Neuronal stem cell (in vitro differentiated cells): ENCODE results near the gene RPL18.

Source experiments
- DNase-seq: peaks from one replicate; pipeline ENCODE4 v3.0.0-alpha.2; 2013; ENCODE audit warnings: low spot score
- H2AFZ ChIP-seq: one replicate; pipeline ENCODE4 v1.6.1; 2013; ENCODE audit warnings: mild to moderate bottlenecking, low read length, inconsistent platforms
- H2AK5ac ChIP-seq: 2 replicates; pipeline ENCODE4 v1.6.1; 2013; ENCODE audit warnings: low read depth, mild to moderate bottlenecking, inconsistent platforms, low read length, moderate library complexity, mixed read lengths
- H2BK120ac ChIP-seq: 2 replicates; pipeline ENCODE4 v1.6.1; 2013; ENCODE audit warnings: low read depth, mild to moderate bottlenecking, inconsistent platforms, low read length, moderate library complexity, mixed read lengths
- H2BK12ac ChIP-seq: one replicate; pipeline ENCODE4 v1.6.1; 2013; ENCODE audit warnings: low read length, inconsistent platforms
- H2BK15ac ChIP-seq: 2 replicates; pipeline ENCODE4 v1.6.1; 2013; ENCODE audit warnings: mild to moderate bottlenecking, low read length, inconsistent platforms, mixed read lengths
- H2BK5ac ChIP-seq: one replicate; pipeline ENCODE4 v1.6.1; 2013; ENCODE audit warnings: inconsistent platforms, mild to moderate bottlenecking, low read length, moderate library complexity
- H3K14ac ChIP-seq: one replicate; pipeline ENCODE4 v1.6.1; 2013; ENCODE audit warnings: low read length, inconsistent platforms
- H3K18ac ChIP-seq: 2 replicates; pipeline ENCODE4 v1.6.1; 2013; ENCODE audit warnings: low read length, inconsistent platforms
- H3K23ac ChIP-seq: 2 replicates; pipeline ENCODE4 v1.6.1; 2013; ENCODE audit warnings: low read depth, mild to moderate bottlenecking, mixed read lengths, low read length, inconsistent platforms; ENCODE audit not compliant: poor library complexity
- H3K27ac ChIP-seq: replicated peaks from 3 replicates; pipeline ENCODE4 v1.5.1; 2013; ENCODE audit warnings: low read length, inconsistent platforms
- H3K27me3 ChIP-seq, 3 experiments: 2 replicates each; pipeline ENCODE4 v1.6.1; 2013; ENCODE audit warnings: low read length in 3 of 3, mild to moderate bottlenecking in 2 of 3, inconsistent platforms in 1 of 3, low read depth in 1 of 3, mixed read lengths in 1 of 3, moderate library complexity in 1 of 3; ENCODE audit not compliant: control insufficient read depth in 3 of 3, insufficient read depth in 3 of 3
- H3K36me3 ChIP-seq, 2 donors: replicated peaks in 1 of 2; 2 replicates each; pipeline ENCODE4 v1.6.1; 2013; ENCODE audit warnings: low read length in 2 of 2; ENCODE audit not compliant: control insufficient read depth in 2 of 2, insufficient read depth in 2 of 2
- H3K4ac ChIP-seq: 2 replicates; pipeline ENCODE4 v1.6.1; 2013; ENCODE audit warnings: inconsistent platforms, mild to moderate bottlenecking, low read length, moderate library complexity
- H3K4me1 ChIP-seq, 2 donors: 1 replicate in 1 of 2; 2 replicates in 1 of 2; pipeline ENCODE4 v1.6.1; 2013; ENCODE audit warnings: low read length in 2 of 2, low read depth in 1 of 2; ENCODE audit not compliant: control insufficient read depth in 2 of 2, insufficient read depth in 1 of 2
- H3K4me2 ChIP-seq: one replicate; pipeline ENCODE4 v1.6.1; 2013; ENCODE audit warnings: mild to moderate bottlenecking, low read length, inconsistent platforms; ENCODE audit not compliant: insufficient read depth, poor library complexity, severe bottlenecking
- H3K4me3 ChIP-seq, 2 donors: 2 replicates each; pipeline ENCODE4 v1.5.1; 2013; ENCODE audit warnings: low read length in 2 of 2, mild to moderate bottlenecking in 2 of 2, inconsistent platforms in 1 of 2, moderate library complexity in 1 of 2
- H3K79me1 ChIP-seq: one replicate; pipeline ENCODE4 v1.6.1; 2013; ENCODE audit warnings: low read depth, mild to moderate bottlenecking, inconsistent platforms, low read length, moderate library complexity
- H3K9ac ChIP-seq: one replicate; pipeline ENCODE4 v1.6.1; 2013; ENCODE audit warnings: mild to moderate bottlenecking, low read depth, low read length, inconsistent platforms; ENCODE audit not compliant: poor library complexity
- H3K9me3 ChIP-seq, 2 donors: replicated peaks in 1 of 2; 2 replicates each; pipeline versions ENCODE3 to v1.6.1; 2013; ENCODE audit warnings: low read length in 2 of 2, mild to moderate bottlenecking in 2 of 2, inconsistent platforms in 1 of 2, low read depth in 1 of 2, mixed read lengths in 1 of 2, moderate library complexity in 1 of 2; ENCODE audit not compliant: control insufficient read depth in 2 of 2, insufficient read depth in 1 of 2
- H4K8ac ChIP-seq: one replicate; pipeline ENCODE4 v1.6.1; 2013; ENCODE audit warnings: low read depth, mild to moderate bottlenecking, inconsistent platforms, low read length, moderate library complexity
- H4K91ac ChIP-seq: one replicate; pipeline ENCODE4 v1.6.1; 2013; ENCODE audit warnings: low read length, low read depth, mild to moderate bottlenecking, inconsistent platforms; ENCODE audit not compliant: poor library complexity
- WGBS, 2 donors: extraction: QIAGEN DNeasy Blood & Tissue Kit; methylation state at CpG; one replicate each; pipeline ENCODE4 v1.1.7; 2013; ENCODE audit warnings: missing lambda C conversion rate in 2 of 2, mixed read lengths in 1 of 2; ENCODE audit not compliant: insufficient read length in 2 of 2, insufficient replicate concordance in 1 of 2; ENCODE audit errors: extremely low coverage in 2 of 2; 5-methylcytosine and 5-hydroxymethylcytosine counted together

RPL18 gene

GRCh38 chr19:48600679-48601417, 18.1 kb downstream of the RPL18 start:
- Histone ChIP-seq H3K4me1 (no peaks in the 10 kb centered on the region), H3K4me3 (no peak overlapping the region), H2BK15ac (peak overlapping the region; percentile 58), H3K27me3 (peaks cover 0 to 6% (median 0%) of the 10 kb centered on the region in 3 experiments), H2BK5ac (no peak overlapping the region), H2AFZ (no peak overlapping the region), H2BK12ac (no peak overlapping the region), H4K8ac (no peak overlapping the region), H3K27ac (no peak overlapping the region), H3K9me3 (no peaks in the 10 kb centered on the region), H3K4me2 (no peak overlapping the region), H3K36me3 (no peaks in the 10 kb centered on the region), H3K14ac (no peak overlapping the region), H3K18ac (peak overlapping the region; percentile 48), H3K4ac (no peak overlapping the region), H3K79me1 (peaks cover 2% of the 10 kb centered on the region), H2BK120ac (no peak overlapping the region), H3K23ac (no peak overlapping the region), H3K9ac (no peak overlapping the region), H4K91ac (no peak overlapping the region), H2AK5ac (peak overlapping the region; percentile 70)
- no CpG with 5 or more reads among the region's 21 CpGs for WGBS, 2 donors
- no peak for DNase-seq

GRCh38 chr19:48598996-48599700, 19.8 kb downstream of the RPL18 start:
- H3K4me1 ChIP-seq: no peaks in the 10 kb centered on the region
- no peak overlapping the region for H3K9ac ChIP-seq
- H3K23ac ChIP-seq: no peak overlapping the region
- H2BK120ac ChIP-seq: no peak overlapping the region
- H2BK15ac ChIP-seq: no peak overlapping the region
- H3K9me3 ChIP-seq: no peaks in the 10 kb centered on the region
- H3K4me2 ChIP-seq: no peak overlapping the region
- no peaks in the 10 kb centered on the region for H3K36me3 ChIP-seq
- H3K4me3 ChIP-seq: no peak overlapping the region
- peaks cover 0 to 6% (median 0%) of the 10 kb centered on the region in 3 experiments for H3K27me3 ChIP-seq
- H3K4ac ChIP-seq: no peak overlapping the region
- peak overlapping the region; percentile 2 for H2AK5ac ChIP-seq
- H4K91ac ChIP-seq: no peak overlapping the region
- H3K14ac ChIP-seq: no peak overlapping the region
- DNase-seq: no peak
- H2BK12ac ChIP-seq: peak overlapping the region; percentile 65
- H2BK5ac ChIP-seq: peak overlapping the region; percentile 35
- H2AFZ ChIP-seq: no peak overlapping the region
- H3K79me1 ChIP-seq: peaks cover 2% of the 10 kb centered on the region
- H3K18ac ChIP-seq: peak overlapping the region; percentile 67
- no CpG with 5 or more reads among the region's 30 CpGs for WGBS, 2 donors
- H3K27ac ChIP-seq: no peak overlapping the region
- H4K8ac ChIP-seq: no peak overlapping the region

- Histone ChIP-seq H3K18ac (peak overlapping the region; percentile 70), H2BK5ac (peak overlapping the region; percentile 53), H2AK5ac (peak overlapping the region; percentile 95), H3K4me3 (no peak overlapping the region), H3K27me3 (peaks cover 0 to 6% (median 0%) of the 10 kb centered on the region in 3 experiments), H3K23ac (peak overlapping the region; percentile 43), H4K8ac (no peak overlapping the region), H2BK12ac (peak overlapping the region; percentile 75), H2AFZ (no peak overlapping the region), H3K9me3 (no peaks in the 10 kb centered on the region), H3K14ac (no peak overlapping the region), H3K9ac (no peak overlapping the region), H3K4me1 (no peaks in the 10 kb centered on the region), H3K4me2 (no peak overlapping the region), H2BK15ac (peak overlapping the region; percentile 64), H3K79me1 (peaks cover 2% of the 10 kb centered on the region), H3K36me3 (no peaks in the 10 kb centered on the region), H2BK120ac (no peak overlapping the region), H4K91ac (no peak overlapping the region), H3K27ac (no peak overlapping the region), H3K4ac (no peak overlapping the region)
- WGBS, 2 donors: no CpG with 5 or more reads among the region's 39 CpGs
- no peak for DNase-seq
These were observed 22.1 kb downstream of the RPL18 start for GRCh38 chr19:48596679-48597465.
